Measurements from ENCODE around the gene KITLG.
"Not testable (repeated sequence)": the region's sequence is repeated elsewhere in the genome, so short reads cannot be mapped to it uniquely, and the experiment has no call there.

KITLG gene

GRCh38 chr12:88544991-88545980 lies 35.0 kb downstream of the KITLG start:
- DNase-seq (ENCODE audit: low spot score), result no peak

- DNase-seq (ENCODE audit: low spot score), result no peak
Measured at GRCh38 chr12:88539893-88540292, 40.4 kb downstream of the KITLG start.

- no peak for DNase-seq (ENCODE audit: low spot score)
Measured at GRCh38 chr12:88538697-88539096, 41.6 kb downstream of the KITLG start.

GRCh38 chr12:88538250-88538649 lies 42.0 kb downstream of the KITLG start:
- DNase-seq (ENCODE audit: low spot score), result no peak

- no peak for DNase-seq (ENCODE audit: low spot score)
Measured at GRCh38 chr12:88530868-88531267, 49.4 kb downstream of the KITLG start.

- DNase-seq (ENCODE audit: low spot score), result no peak
Measured at GRCh38 chr12:88529531-88530488, 50.5 kb downstream of the KITLG start.

- no peak for DNase-seq (ENCODE audit: low spot score)
Measured at GRCh38 chr12:88522961-88523360, 57.3 kb downstream of the KITLG start.

- DNase-seq (ENCODE audit: low spot score), result no peak
Measured at GRCh38 chr12:88520436-88520820, 59.8 kb downstream of the KITLG start.

GRCh38 chr12:88519802-88520435 lies 60.4 kb downstream of the KITLG start:
- no peak for DNase-seq (ENCODE audit: low spot score)

GRCh38 chr12:88518863-88519403 lies 61.3 kb downstream of the KITLG start:
- DNase-seq (ENCODE audit: low spot score), result no peak

- DNase-seq (ENCODE audit: low spot score), result no peak
Measured at GRCh38 chr12:88516811-88517210, 63.5 kb downstream of the KITLG start.

- no peak for DNase-seq (ENCODE audit: low spot score)
Measured at GRCh38 chr12:88510843-88511242, 69.4 kb downstream of the KITLG start.

GRCh38 chr12:88509851-88510250 lies 70.4 kb downstream of the KITLG start:
- DNase-seq (ENCODE audit: low spot score), result no peak

GRCh38 chr12:88509347-88509746 lies 70.9 kb downstream of the KITLG start:
- DNase-seq (ENCODE audit: low spot score), result no peak

GRCh38 chr12:88507851-88508250 lies 72.4 kb downstream of the KITLG start:
- not testable (repeated sequence) for DNase-seq (ENCODE audit: low spot score)

- no peak for DNase-seq (ENCODE audit: low spot score)
Measured at GRCh38 chr12:88507270-88507669, 73.0 kb downstream of the KITLG start.

GRCh38 chr12:88505696-88506095 lies 74.6 kb downstream of the KITLG start:
- no peak for DNase-seq (ENCODE audit: low spot score)

GRCh38 chr12:88503281-88503703 lies 77.0 kb downstream of the KITLG start:
- DNase-seq (ENCODE audit: low spot score), result no peak

GRCh38 chr12:88501972-88502938 lies 78.0 kb downstream of the KITLG start:
- DNase-seq (ENCODE audit: low spot score), result no peak

GRCh38 chr12:88496891-88497371 lies 83.3 kb downstream of the KITLG start:
- no peak for DNase-seq (ENCODE audit: low spot score)

Data from CD4-positive, alpha-beta T cell treated with Interleukin-15 for 4 hours (primary cell).